HCT116 (cell line): ENCODE measurements around the gene ARHGEF6. TPM values are rescaled to one million over a fixed set of nuclear protein-coding genes. Genes with fewer than 3 reads are reported as not detected.

Source experiments
- ATAC-seq: fragments of 200-7000 bp; cut with Tn5 transposase; 2 replicates; pipeline ENCODE4 v1.9.1; 2020; ENCODE audit warnings: mild to moderate bottlenecking, moderate library complexity
- BruUV-seq: library from RNA; stranded (reverse); fragments of 400-500 nt; replicated peaks from 2 replicates; lab custom pipeline; 2021; lab: Mats Ljungman, UMichigan
- CTCF ChIA-PET: fragments of 300-600 bp; sonication (Branson Sonifier 250); formaldehyde crosslinking; loops from one replicate; lab custom pipeline; 2021; ENCODE audit warnings: antibody characterized with exemption; lab: Charles Lee
- POLR2A ChIA-PET: fragments of 300-600, 350-600 bp; sonication (Branson Sonifier 250); formaldehyde crosslinking; loops from one replicate; lab custom pipeline; 2021; ENCODE audit warnings: antibody characterized with exemption; lab: Charles Lee
- RAD21 ChIA-PET, 2 experiments: fragments of 300-600 bp; sonication (Branson Sonifier 250); formaldehyde crosslinking; loops; one replicate each; lab custom pipeline; 2023; ENCODE audit warnings: low total read pairs in 2 of 2; ENCODE audit not compliant: uncharacterized antibody in 2 of 2, unreplicated experiment in 2 of 2, low non-redundant PET in 1 of 2; lab: Charles Lee
- DNase-seq: peaks from one replicate; pipeline ENCODE4 v3.0.0-alpha.2; 2010; ENCODE audit warnings: low read depth, low spot score
- H2AFZ ChIP-seq: fragments of 200-600 bp; shearing (Covaris generic), sonication (generic); 2 replicates; pipeline ENCODE4 v1.6.1; 2017; ENCODE audit warnings: low read depth, mixed run types, mixed read lengths, antibody characterized with exemption, low read length; ENCODE audit not compliant: poor library complexity, severe bottlenecking
- H3K27ac ChIP-seq: 2 replicates; pipeline ENCODE4 v1.5.1; 2012; ENCODE audit warnings: low read depth, low read length
- H3K27me3 ChIP-seq: fragments of 200-600 bp; sonication (generic); 2 replicates; pipeline ENCODE4 v1.6.1; 2016; ENCODE audit warnings: mixed run types, low read length, mixed read lengths; ENCODE audit not compliant: insufficient read depth
- H3K36me3 ChIP-seq, 2 experiments: fragments of 200-500 bp in 1 of 2; fragments of 200-600 bp in 1 of 2; sonication (Bioruptor generic) in 1 of 2; sonication (generic) in 1 of 2; 2 replicates each; pipeline versions ENCODE4 v1.5.1 to v1.6.1; 2014 to 2016; ENCODE audit warnings: low read length in 2 of 2, inconsistent platforms in 1 of 2, mixed read lengths in 1 of 2, mixed run types in 1 of 2; ENCODE audit not compliant: insufficient read depth in 2 of 2, control insufficient read depth in 1 of 2
- H3K4me1 ChIP-seq, 2 experiments: fragments of 200-600 bp in 1 of 2; sonication (generic) in 1 of 2; 2 replicates each; pipeline versions ENCODE4 v1.5.1 to v1.6.1; 2012 to 2017; ENCODE audit warnings: low read length in 2 of 2, inconsistent platforms in 1 of 2, mild to moderate bottlenecking in 1 of 2, mixed read lengths in 1 of 2, mixed run types in 1 of 2, moderate library complexity in 1 of 2; ENCODE audit not compliant: insufficient read depth in 2 of 2, control insufficient read depth in 1 of 2
- H3K4me2 ChIP-seq: fragments of 200-600 bp; sonication (generic); 2 replicates; pipeline ENCODE4 v1.6.1; 2017; ENCODE audit warnings: mixed run types, low read length, mixed read lengths
- H3K4me3 ChIP-seq, 2 experiments: fragments of 200-600 bp in 1 of 2; sonication (generic) in 1 of 2; replicated peaks in 1 of 2; 2 replicates each; pipeline ENCODE4 v1.5.1; 2011 to 2016; ENCODE audit warnings: low read length in 2 of 2, control low read depth in 1 of 2, low read depth in 1 of 2, mild to moderate bottlenecking in 1 of 2, mixed read lengths in 1 of 2, mixed run types in 1 of 2
- H3K79me2 ChIP-seq: fragments of 200-600 bp; sonication (generic); 2 replicates; pipeline ENCODE4 v1.6.1; 2017; ENCODE audit warnings: mild to moderate bottlenecking, mixed run types, low read length, moderate library complexity, mixed read lengths; ENCODE audit not compliant: insufficient read depth
- H3K9ac ChIP-seq: fragments of 200-600 bp; sonication (generic); 2 replicates; pipeline ENCODE4 v1.6.1; 2016; ENCODE audit warnings: low read length, mixed read lengths
- H3K9me2 ChIP-seq: fragments of 200-600 bp; sonication (generic), shearing (Covaris generic); 2 replicates; pipeline ENCODE4 v1.6.1; 2017; ENCODE audit warnings: mixed run types, mild to moderate bottlenecking, moderate library complexity; ENCODE audit not compliant: insufficient read depth
- H3K9me3 ChIP-seq, 2 experiments: fragments of 200-500 bp in 1 of 2; fragments of 200-600 bp in 1 of 2; sonication (Bioruptor generic) in 1 of 2; sonication (generic) in 1 of 2; 2 replicates each; pipeline ENCODE4 v1.6.1; 2014 to 2017; ENCODE audit warnings: low read length in 2 of 2, mixed read lengths in 2 of 2, inconsistent platforms in 1 of 2, low read depth in 1 of 2, mild to moderate bottlenecking in 1 of 2, mixed run types in 1 of 2, moderate library complexity in 1 of 2; ENCODE audit not compliant: control insufficient read depth in 1 of 2, insufficient read depth in 1 of 2
- H4K20me1 ChIP-seq: fragments of 200-600 bp; sonication (generic), shearing (Covaris generic); 2 replicates; pipeline ENCODE4 v1.6.1; 2017; ENCODE audit warnings: mixed run types, mild to moderate bottlenecking, moderate library complexity; ENCODE audit not compliant: insufficient read depth
- CEBPB ChIP-seq: IDR thresholded peaks from 2 replicates; pipeline ENCODE4 v1.6.1; 2012; ENCODE audit warnings: low read depth
- EGR1 ChIP-seq: IDR thresholded peaks from 2 replicates; pipeline ENCODE4 v1.6.1; 2012; ENCODE audit warnings: low read depth
- EZH2 ChIP-seq: fragments of 200-600 bp; sonication (generic); IDR thresholded peaks from 2 replicates; pipeline ENCODE4 v1.6.1; 2017; ENCODE audit warnings: antibody characterized with exemption, mixed run types
- EZH2phosphoT487 ChIP-seq: fragments of 200-600 bp; IDR thresholded peaks from 2 replicates; pipeline ENCODE4 v1.6.1; 2018; ENCODE audit warnings: antibody characterized with exemption, borderline replicate concordance
- RAD21 ChIP-seq: IDR thresholded peaks from 2 replicates; pipeline ENCODE4 v1.6.1; 2012; ENCODE audit warnings: low read depth, mild to moderate bottlenecking
- SP1 ChIP-seq: IDR thresholded peaks from 2 replicates; pipeline ENCODE4 v1.6.1; 2012; ENCODE audit warnings: low read depth
- SRF ChIP-seq: IDR thresholded peaks from 2 replicates; pipeline ENCODE4 v1.6.1; 2012; ENCODE audit warnings: low read depth
- YY1 ChIP-seq: IDR thresholded peaks from 2 replicates; pipeline ENCODE4 v1.6.1; 2011; ENCODE audit warnings: low read length, low read depth, moderate library complexity, mild to moderate bottlenecking; ENCODE audit not compliant: insufficient replicate concordance; ENCODE audit errors: extremely low read depth
- intact Hi-C: fragments of 100-400 bp; cut with micrococcal nuclease; formaldehyde crosslinking; loops from 2 replicates; pipeline ENCODE4 v1.10.0; 2022
- total RNA-seq: library from RNA; stranded (reverse); gene quantifications from one replicate; pipeline ENCODE4 v1.2.1, GENCODE V29; 2021; ENCODE audit not compliant: unreplicated experiment
- TF ChIP-seq, protein P1 (sequence below): IDR thresholded peaks from 2 replicates; pipeline ENCODE4 v1.6.1; 2012
- TF ChIP-seq, protein P2 (sequence below): IDR thresholded peaks from 2 replicates; pipeline ENCODE4 v1.6.1; 2012
- TF ChIP-seq, protein P3 (sequence below), 3 experiments: fragments of 200-600 bp in 1 of 3; sonication (generic) in 1 of 3; IDR thresholded peaks in 2 of 3; conservative IDR thresholded peaks in 1 of 3; 2 replicates each; pipeline ENCODE4 v1.5.1; 2012 to 2017; ENCODE audit warnings: low read depth in 2 of 3, low read length in 2 of 3, antibody characterized with exemption in 1 of 3, borderline replicate concordance in 1 of 3, control low read depth in 1 of 3, mild to moderate bottlenecking in 1 of 3, mixed read lengths in 1 of 3, mixed run types in 1 of 3, moderate library complexity in 1 of 3; ENCODE audit not compliant: insufficient read depth in 1 of 3

ARHGEF6 gene
- total RNA-seq, 1 experiment from 2014 or later = 1.9 TPM

- CTCF ChIA-PET = no interaction called here
- H3K36me3 ChIP-seq = no peaks in the 10 kb centered on the region
- ATAC-seq (no peak), DNase-seq (no peak)
- BruUV-seq = no TSS peak
- no peaks in the 10 kb centered on the region for H3K79me2 ChIP-seq
- no peak overlapping the region for H3K27ac ChIP-seq
- no peak overlapping the region for H3K4me3 ChIP-seq
- H3K4me2 ChIP-seq = no peak overlapping the region
- H2AFZ ChIP-seq = no peak overlapping the region
- POLR2A ChIA-PET = no interaction called here
- H3K9me2 ChIP-seq = no peaks in the 10 kb centered on the region
- H3K27me3 ChIP-seq = no peaks in the 10 kb centered on the region
- H3K4me1 ChIP-seq = 0 out of 4 replicates have a peak, but pooled peaks cover 0 to 3% of the 10 kb centered on the region in 2 experiments
- TF ChIP-seq SRF (no peak), YY1 (no peak), EGR1 (no peak), EZH2 (no peak), RAD21 (no peak), EZH2phosphoT487 (no peak), CEBPB (no peak)
- TF ChIP-seq, protein P1, sequence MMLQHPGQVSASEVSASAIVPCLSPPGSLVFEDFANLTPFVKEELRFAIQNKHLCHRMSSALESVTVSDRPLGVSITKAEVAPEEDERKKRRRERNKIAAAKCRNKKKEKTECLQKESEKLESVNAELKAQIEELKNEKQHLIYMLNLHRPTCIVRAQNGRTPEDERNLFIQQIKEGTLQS = no peak
- TF ChIP-seq, protein P2, sequence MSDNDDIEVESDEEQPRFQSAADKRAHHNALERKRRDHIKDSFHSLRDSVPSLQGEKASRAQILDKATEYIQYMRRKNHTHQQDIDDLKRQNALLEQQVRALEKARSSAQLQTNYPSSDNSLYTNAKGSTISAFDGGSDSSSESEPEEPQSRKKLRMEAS = no peak
- H4K20me1 ChIP-seq = no peaks in the 10 kb centered on the region
- no peaks in the 10 kb centered on the region for H3K9me3 ChIP-seq
- intact Hi-C loops = no loop called here
- no peak overlapping the region for H3K9ac ChIP-seq
- RAD21 ChIA-PET = no interaction called here
Observed at GRCh38 chrX:136819031-136819703, 38.4 kb upstream of the ARHGEF6 start.

- H3K4me3 ChIP-seq = no peak overlapping the region
- no peaks in the 10 kb centered on the region for H3K4me1 ChIP-seq
- H3K36me3 ChIP-seq = no peaks in the 10 kb centered on the region
- DNase-seq = no peak
- no peaks in the 10 kb centered on the region for H3K9me2 ChIP-seq
- no peak overlapping the region for H3K9ac ChIP-seq
- H3K4me2 ChIP-seq = no peak overlapping the region
- no peak for TF ChIP-seq SP1
- TF ChIP-seq, protein P1 = no peak
- TF ChIP-seq, protein P3, sequence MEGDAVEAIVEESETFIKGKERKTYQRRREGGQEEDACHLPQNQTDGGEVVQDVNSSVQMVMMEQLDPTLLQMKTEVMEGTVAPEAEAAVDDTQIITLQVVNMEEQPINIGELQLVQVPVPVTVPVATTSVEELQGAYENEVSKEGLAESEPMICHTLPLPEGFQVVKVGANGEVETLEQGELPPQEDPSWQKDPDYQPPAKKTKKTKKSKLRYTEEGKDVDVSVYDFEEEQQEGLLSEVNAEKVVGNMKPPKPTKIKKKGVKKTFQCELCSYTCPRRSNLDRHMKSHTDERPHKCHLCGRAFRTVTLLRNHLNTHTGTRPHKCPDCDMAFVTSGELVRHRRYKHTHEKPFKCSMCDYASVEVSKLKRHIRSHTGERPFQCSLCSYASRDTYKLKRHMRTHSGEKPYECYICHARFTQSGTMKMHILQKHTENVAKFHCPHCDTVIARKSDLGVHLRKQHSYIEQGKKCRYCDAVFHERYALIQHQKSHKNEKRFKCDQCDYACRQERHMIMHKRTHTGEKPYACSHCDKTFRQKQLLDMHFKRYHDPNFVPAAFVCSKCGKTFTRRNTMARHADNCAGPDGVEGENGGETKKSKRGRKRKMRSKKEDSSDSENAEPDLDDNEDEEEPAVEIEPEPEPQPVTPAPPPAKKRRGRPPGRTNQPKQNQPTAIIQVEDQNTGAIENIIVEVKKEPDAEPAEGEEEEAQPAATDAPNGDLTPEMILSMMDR (IDR thresholded peaks at IDR 0.05 in 2 of 3, conservative IDR thresholded peaks at IDR 0.05 in 1 of 3; ENCODE audit: borderline replicate concordance in 1 of 3, insufficient read depth in 1 of 3, low read depth in 2 of 3, low read length in 2 of 3) = no peak
- RAD21 ChIA-PET = no interaction called here
- H3K9me3 ChIP-seq = no peaks in the 10 kb centered on the region
- H3K27ac ChIP-seq = no peak overlapping the region
- POLR2A ChIA-PET = no interaction called here
- H4K20me1 ChIP-seq = no peaks in the 10 kb centered on the region
- no peaks in the 10 kb centered on the region for H3K27me3 ChIP-seq
- CTCF ChIA-PET = no interaction called here
- ATAC-seq = no peak
- no peaks in the 10 kb centered on the region for H3K79me2 ChIP-seq
- H2AFZ ChIP-seq = no peak overlapping the region
- no TSS peak for BruUV-seq
- intact Hi-C loops = no loop called here
Observed at GRCh38 chrX:136816975-136817374, 36.2 kb upstream of the ARHGEF6 start.
